ENCODE data around the gene KMO. TPM values are rescaled to one million over a fixed set of nuclear protein-coding genes. Genes with fewer than 3 reads are reported as not detected.

Gene KMO
- total and polyA plus RNA-seq, 2 of the 4 experiments (the other 2 are of a cell fraction), result not detected

GRCh38 chr1:241527146-241527545 is 5.0 kb upstream of the KMO start:
- Histone ChIP-seq H2AFZ (replicated peaks; ENCODE audit: low read length, poor library complexity) (no peak overlapping the region), H3K4me1 (ENCODE audit: control insufficient read depth, insufficient read depth, low read length) (no peaks in the 10 kb centered on the region), H3K79me1 (ENCODE audit: low read depth in 1 of 2, low read length in 2 of 2) (no peaks in the 10 kb centered on the region), H3K4me3 (ENCODE audit: insufficient read depth, low read depth, low read length) (no peak overlapping the region), H4K5ac (ENCODE audit: low read depth, low read length) (no peak overlapping the region), H3K56ac (ENCODE audit: extremely low read depth, insufficient read depth, low read length) (no peak overlapping the region), H3K9me3 (ENCODE audit: control insufficient read depth, insufficient read depth, low read length) (no peaks in the 10 kb centered on the region), H3K27ac (ENCODE audit: insufficient read depth, low read length) (no peak overlapping the region), H3K9me1 (ENCODE audit: insufficient read depth, low read length) (no peaks in the 10 kb centered on the region), H3K4ac (ENCODE audit: low read depth, low read length) (no peak overlapping the region), H3K23ac (ENCODE audit: low read depth, low read length) (no peak overlapping the region), H2BK120ac (ENCODE audit: low read depth, low read length) (no peak overlapping the region), H2BK15ac (ENCODE audit: low read depth, low read length) (no peak overlapping the region), H3K4me2 (ENCODE audit: low read depth, low read length) (no peak overlapping the region), H3K9ac (ENCODE audit: low read depth, low read length) (no peak overlapping the region), H4K91ac (ENCODE audit: insufficient read depth, low read depth, low read length) (no peak overlapping the region), H2BK5ac (ENCODE audit: low read depth, low read length, poor library complexity, severe bottlenecking) (no peak overlapping the region), H3K27me3 (ENCODE audit: control insufficient read depth, insufficient read depth, low read length) (peaks cover 16% of the 10 kb centered on the region), H2BK20ac (ENCODE audit: low read depth, low read length) (no peak overlapping the region), H2AK9ac (replicated peaks; ENCODE audit: low read depth, low read length, poor library complexity) (no peak overlapping the region), H4K8ac (ENCODE audit: low read depth in 2 of 2, low read length in 2 of 2) (no peak overlapping the region), H3K18ac (ENCODE audit: low read depth, low read length) (no peak overlapping the region), H3K36me3 (ENCODE audit: control insufficient read depth, insufficient read depth, low read length) (no peaks in the 10 kb centered on the region), H3K14ac (replicated peaks; ENCODE audit: low read depth, low read length) (no peak overlapping the region), H4K20me1 (ENCODE audit: insufficient read depth, low read length) (no peaks in the 10 kb centered on the region), H2AK5ac (ENCODE audit: low read depth, low read length) (no peak overlapping the region)
- TF ChIP-seq MAZ (IDR thresholded peaks at IDR 0.05; ENCODE audit: borderline replicate concordance, low read depth, low read length) (no peak), MAFK (IDR thresholded peaks at IDR 0.05; ENCODE audit: low read depth, low read length) (no peak), ELK1 (IDR thresholded peaks at IDR 0.05; ENCODE audit: borderline replicate concordance, low read depth, low read length) (no peak), MXI1 (IDR thresholded peaks at IDR 0.05; ENCODE audit: borderline replicate concordance, low read depth, low read length) (no peak), CEBPB (IDR thresholded peaks at IDR 0.05; ENCODE audit: low read depth, low read length) (no peak), CTCF (conservative IDR thresholded peaks at IDR 0.05; ENCODE audit: low read depth, low read length) (no peak), NFE2L2 (IDR thresholded peaks at IDR 0.05; ENCODE audit: low read depth, low read length) (no peak), FOS (IDR thresholded peaks at IDR 0.05; ENCODE audit: low read depth, low read length) (no peak), POLR2A (IDR thresholded peaks at IDR 0.05; ENCODE audit: low read depth, low read length) (no peak)
- ATAC-seq (ENCODE audit: low read depth), result no peak
- dilution Hi-C loops (cut with HindIII; ENCODE audit: low sequenced_read_pairs, unreplicated experiment) (no loop called here), in situ Hi-C loops (cut with MboI; ENCODE audit: low sequenced_read_pairs) (loop anchor here (25.0 kb wide), 1 partner anchor 460 kb away; the partner anchor contains the start of gene MAP1LC3C), intact Hi-C loops (cut with micrococcal nuclease) (no loop called here)
- DNase-seq, result no peak
- ChIA-PET POLR2A (ENCODE audit: unreplicated experiment) (no interaction called here), CTCF (interaction anchor here (0.6 kb wide), 1 partner anchor 72 kb away, joined by 3 read pairs; no protein-coding TSS in a partner anchor)
- no CpG with 5 or more reads among the region's 3 CpGs for WGBS, 2 experiments (ENCODE audit: extremely low coverage in 2 of 2, insufficient read length in 1 of 2)
- BruUV-seq (replicated peaks), result no TSS peak

Measured in IMR-90 (cell line).